ENCODE data around the gene KCNK16. TPM values are rescaled to one million over a fixed set of nuclear protein-coding genes. Genes with fewer than 3 reads are reported as not detected.
A peak's percentile ranks its signal among the peaks of the same experiment; 100 is the strongest.

Gene KCNK16
- total RNA-seq, 4 donors from 2014 or later: not detected

- Histone ChIP-seq H3K36me3 (no peaks in the 10 kb centered on the region), H3K9me3 (no peaks in the 10 kb centered on the region), H3K27ac (no peak overlapping the region), H3K27me3 (peaks cover 0 to 10% of the 10 kb centered on the region in 2 donors), H3K4me1 (peaks cover 0 to 10% (median 6%) of the 10 kb centered on the region in 4 donors), H3K4me3 (no peak overlapping the region)
- no peak for DNase-seq (ENCODE audit: low spot score in 2 of 2)
- TF ChIP-seq CTCF (IDR thresholded peaks at IDR 0.05): no peak
- TF ChIP-seq EP300 (IDR thresholded peaks at IDR 0.05): no peak
- no peak for TF ChIP-seq POLR2A (IDR thresholded peaks at IDR 0.05)
- 77 to 84% methylated on average over 3 of the region's 3 CpGs for WGBS, 2 donors
These were observed 15.0 kb downstream of the KCNK16 start for GRCh38 chr6:39307462-39307861.

GRCh38 chr6:39304951-39305350 lies 17.6 kb downstream of the KCNK16 start:
- H3K4me1 ChIP-seq: peaks cover 0 to 22% (median 6%) of the 10 kb centered on the region in 4 donors
- H3K27ac ChIP-seq: no peak overlapping the region
- TF ChIP-seq EP300 (IDR thresholded peaks at IDR 0.05): no peak
- no peak for TF ChIP-seq POLR2A (IDR thresholded peaks at IDR 0.05)
- TF ChIP-seq CTCF (IDR thresholded peaks at IDR 0.05): no peak
- DNase-seq (ENCODE audit: low spot score in 2 of 2): no peak
- no peak overlapping the region for H3K4me3 ChIP-seq
- H3K9me3 ChIP-seq: no peaks in the 10 kb centered on the region
- no peaks in the 10 kb centered on the region for H3K27me3 ChIP-seq
- H3K36me3 ChIP-seq: no peaks in the 10 kb centered on the region

- H3K27me3 ChIP-seq: no peaks in the 10 kb centered on the region
- peak overlapping the region in 1 of 4 donors; percentile 48 for H3K27ac ChIP-seq
- WGBS, 2 donors: 80 to 90% methylated on average over 23 to 30 of the region's 30 CpGs
- no peak for DNase-seq (ENCODE audit: low spot score in 2 of 2)
- H3K4me3 ChIP-seq: no peak overlapping the region
- H3K9me3 ChIP-seq: no peaks in the 10 kb centered on the region
- TF ChIP-seq EP300 (IDR thresholded peaks at IDR 0.05) (no peak), CTCF (IDR thresholded peaks at IDR 0.05) (no peak), POLR2A (IDR thresholded peaks at IDR 0.05) (no peak)
- no peaks in the 10 kb centered on the region for H3K36me3 ChIP-seq
- peaks cover 0 to 22% (median 6%) of the 10 kb centered on the region in 4 donors for H3K4me1 ChIP-seq
These were observed 18.9 kb downstream of the KCNK16 start for GRCh38 chr6:39303425-39304153.

GRCh38 chr6:39302669-39303424 lies 19.7 kb downstream of the KCNK16 start:
- Histone ChIP-seq H3K4me3 (peak overlapping the region in 1 of 4 donors; percentile 16), H3K4me1 (peaks cover 0 to 28% (median 8%) of the 10 kb centered on the region in 4 donors), H3K9me3 (no peaks in the 10 kb centered on the region), H3K36me3 (no peaks in the 10 kb centered on the region), H3K27me3 (no peaks in the 10 kb centered on the region), H3K27ac (peak overlapping the region in 1 of 4 donors; percentile 48)
- peak; percentile 83 to 92 for DNase-seq (ENCODE audit: low spot score in 2 of 2)
- no peak for TF ChIP-seq POLR2A (IDR thresholded peaks at IDR 0.05)
- TF ChIP-seq EP300 (IDR thresholded peaks at IDR 0.05): peak in 1 of 2 donors; percentile 16
- TF ChIP-seq CTCF (IDR thresholded peaks at IDR 0.05): peak; percentile 85 to 98 (median 89)
- WGBS, 2 donors: 7 to 12% methylated on average over 10 to 11 of the region's 11 CpGs

GRCh38 chr6:39302011-39302410 lies 20.5 kb downstream of the KCNK16 start:
- H3K27me3 ChIP-seq: no peaks in the 10 kb centered on the region
- DNase-seq (ENCODE audit: low spot score in 2 of 2): no peak
- 85 to 87% methylated on average over 2 of the region's 2 CpGs for WGBS, 2 donors
- no peaks in the 10 kb centered on the region for H3K36me3 ChIP-seq
- no peak for TF ChIP-seq EP300 (IDR thresholded peaks at IDR 0.05)
- no peak for TF ChIP-seq POLR2A (IDR thresholded peaks at IDR 0.05)
- no peak for TF ChIP-seq CTCF (IDR thresholded peaks at IDR 0.05)
- H3K4me3 ChIP-seq: no peak overlapping the region
- H3K27ac ChIP-seq: no peak overlapping the region
- peaks cover 0 to 37% (median 11%) of the 10 kb centered on the region in 4 donors for H3K4me1 ChIP-seq
- H3K9me3 ChIP-seq: no peaks in the 10 kb centered on the region
